D721Med (cell line): Measurements from ENCODE around the gene MRAS.

Experiments used
- DNase-seq: peaks from one replicate; pipeline ENCODE4 v3.0.0; 2011; ENCODE audit warnings: low spot score; ENCODE audit not compliant: insufficient read length
- FAIRE-seq: peaks from 2 replicates; lab custom pipeline; 2011; peaks lifted over from hg19 to GRCh38; lab: Jason Lieb, UNC
- CTCF ChIP-seq: IDR thresholded peaks from 2 replicates; pipeline ENCODE4 v1.5.1; 2012; ENCODE audit warnings: mild to moderate bottlenecking, control low read depth; ENCODE audit not compliant: insufficient read depth; ENCODE audit errors: missing control alignments

MRAS gene

DNA sequence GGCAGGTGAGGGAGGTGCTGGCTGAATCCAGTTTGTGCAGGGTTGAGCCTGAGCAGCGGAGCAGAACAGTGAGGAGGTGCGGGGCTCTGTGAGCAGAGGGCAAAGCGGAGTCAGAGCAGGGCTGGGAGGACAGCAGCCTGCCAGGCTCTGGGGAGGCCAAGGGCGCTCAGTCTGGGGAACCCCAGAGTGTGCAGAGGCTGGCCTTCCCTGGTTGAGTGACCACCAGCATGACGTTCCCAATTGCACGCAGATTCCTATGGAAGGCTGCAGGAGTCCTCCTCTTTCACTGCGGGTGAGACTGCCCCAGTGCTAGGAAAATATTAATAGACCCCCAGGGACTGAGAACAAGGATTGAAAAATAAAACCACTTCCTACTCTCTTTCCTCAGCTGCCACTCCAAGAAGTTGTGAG, 13.2 kb downstream of the MRAS start:
- DNase-seq (no peak), FAIRE-seq (no peak)
- TF ChIP-seq CTCF = no peak

DNA sequence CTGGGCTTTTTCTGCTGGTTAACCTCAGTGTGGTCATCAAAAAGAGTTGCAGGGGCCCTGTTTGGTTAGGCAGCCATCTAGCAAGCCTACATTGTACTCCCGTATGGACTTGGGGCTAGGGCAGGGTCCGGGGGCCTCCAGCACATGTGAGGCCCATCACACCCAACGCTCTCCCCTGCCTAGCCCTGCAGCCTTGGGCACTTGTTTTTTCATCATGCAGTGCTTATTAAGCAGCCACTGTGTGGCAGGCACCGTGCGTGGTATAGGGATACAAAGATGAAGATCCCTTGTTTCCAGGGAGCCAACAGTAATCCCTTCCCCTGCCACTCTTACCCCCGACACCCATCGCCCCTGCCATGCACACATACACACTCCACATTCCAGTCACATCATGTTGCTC, 14.2 kb downstream of the MRAS start:
- FAIRE-seq (no peak), DNase-seq (no peak)
- no peak for TF ChIP-seq CTCF

DNA sequence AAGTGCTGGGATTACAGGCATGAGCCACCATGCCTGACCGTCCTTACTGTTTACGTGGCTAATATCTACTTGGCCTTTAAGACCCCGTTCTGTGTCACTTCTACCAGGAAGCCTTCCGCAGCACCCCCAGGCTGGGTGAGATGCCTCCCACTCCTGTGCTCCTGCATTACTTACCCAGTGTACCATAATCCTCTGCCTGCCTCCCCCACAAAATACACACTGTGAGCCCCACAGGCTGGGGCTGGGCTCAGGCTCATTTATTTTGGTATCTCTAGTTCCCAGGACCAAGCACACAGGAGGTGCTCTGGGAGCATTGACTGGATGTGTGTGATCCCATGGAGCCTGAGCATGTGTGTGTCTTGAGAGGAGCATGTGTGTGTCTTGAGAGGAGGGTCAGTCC, 14.9 kb downstream of the MRAS start:
- no peak for FAIRE-seq
- no peak for TF ChIP-seq CTCF

GRCh38 chr3:138364356-138365252, 16.2 kb downstream of the MRAS start:
- no peak for TF ChIP-seq CTCF
- no peak for DNase-seq
- no peak for FAIRE-seq

More for the DNA sequence above, 14.9 kb downstream of the MRAS start:
- DNase-seq = no peak

DNA sequence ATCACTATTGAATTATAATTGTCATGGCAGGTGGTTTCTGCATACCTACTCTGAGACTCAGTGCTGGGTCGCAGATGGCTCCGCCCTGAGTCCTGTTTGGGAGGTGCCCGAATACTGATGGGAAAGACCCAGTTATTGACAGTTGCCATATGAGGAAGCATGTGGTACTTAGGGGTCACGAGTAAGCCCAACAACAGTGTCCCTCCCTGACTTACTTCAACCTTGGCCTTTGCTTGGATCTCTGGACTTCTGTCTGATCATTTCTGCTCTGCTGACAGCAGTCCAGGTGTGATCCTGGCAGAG, 16.8 kb downstream of the MRAS start:
- FAIRE-seq (no peak), DNase-seq (no peak)
- TF ChIP-seq CTCF = no peak

DNA sequence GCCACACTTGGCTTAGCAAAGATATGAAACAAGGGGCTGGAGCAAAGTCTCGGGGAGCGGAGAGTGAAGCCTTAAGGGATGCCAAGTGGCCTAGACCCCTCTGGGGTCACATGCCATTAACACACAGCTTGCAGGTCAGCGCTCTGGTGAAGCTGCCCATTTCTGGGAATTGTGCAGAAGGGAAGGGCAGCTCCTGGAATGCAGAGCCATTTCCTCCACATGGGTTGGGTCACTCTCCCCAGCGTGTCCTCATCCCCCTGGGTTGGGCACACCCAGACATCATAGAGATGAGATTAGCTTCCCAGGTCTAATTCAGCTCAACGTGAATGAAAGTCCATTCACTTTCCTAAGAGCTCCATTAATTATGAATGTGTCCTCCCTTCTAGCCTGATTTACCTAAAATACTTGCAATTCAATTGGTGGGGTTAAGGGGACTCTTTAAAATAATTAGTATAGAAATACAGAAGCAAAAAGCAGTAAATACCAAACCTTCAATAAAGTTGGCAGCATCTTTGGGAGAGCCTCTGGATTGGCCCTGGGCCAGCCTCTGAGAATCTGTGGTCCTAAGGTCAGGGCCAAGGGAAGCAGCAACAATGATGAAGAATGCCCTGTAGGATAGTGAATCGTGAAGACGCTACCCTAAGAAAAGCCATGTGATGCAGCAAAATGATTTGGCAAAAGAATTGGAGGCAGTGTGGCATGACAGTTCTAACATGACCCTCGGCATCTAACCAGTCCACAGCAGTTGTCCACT, 17.8 kb downstream of the MRAS start:
- DNase-seq = no peak
- no peak for TF ChIP-seq CTCF
- no peak for FAIRE-seq
